IMR-90 (cell line): ENCODE results near the gene MGLL. TPM values are rescaled to one million over a fixed set of nuclear protein-coding genes. Genes with fewer than 3 reads are reported as not detected.

Source experiments
- ATAC-seq: fragments of 200-7000 bp; cut with Tn5 transposase; 2 replicates; pipeline ENCODE4 v1.9.1; 2020; ENCODE audit warnings: low read depth, mild to moderate bottlenecking, moderate library complexity
- BruUV-seq: library from RNA; stranded (reverse); fragments of 400-500 nt; replicated peaks from 2 replicates; lab custom pipeline; 2021; lab: Mats Ljungman, UMichigan
- CTCF ChIA-PET: fragments of 300-600 bp; formaldehyde crosslinking; extraction: SDS; loops from one replicate; lab custom pipeline; 2021; ENCODE audit warnings: antibody characterized with exemption; lab: Yijun Ruan, JAX
- POLR2A ChIA-PET: fragments of 300-600 bp; sonication (Branson Sonifier 250); formaldehyde crosslinking; loops from one replicate; lab custom pipeline; 2022; ENCODE audit warnings: antibody characterized with exemption; ENCODE audit not compliant: unreplicated experiment; lab: Charles Lee
- DNase-seq: peaks from one replicate; pipeline ENCODE4 v3.0.0; 2013
- H2AFZ ChIP-seq: replicated peaks from 2 replicates; pipeline ENCODE3; 2013; ENCODE audit warnings: low read length, mild to moderate bottlenecking; ENCODE audit not compliant: poor library complexity
- H2AK5ac ChIP-seq: 2 replicates; pipeline ENCODE4 v1.6.1; 2013; ENCODE audit warnings: low read depth, low read length, inconsistent platforms
- H2AK9ac ChIP-seq: replicated peaks from 2 replicates; pipeline ENCODE3; 2013; ENCODE audit warnings: mild to moderate bottlenecking, low read depth, low read length, moderate library complexity; ENCODE audit not compliant: poor library complexity
- H2BK120ac ChIP-seq: 2 replicates; pipeline ENCODE4 v1.6.1; 2013; ENCODE audit warnings: low read depth, low read length, inconsistent platforms
- H2BK15ac ChIP-seq: 3 replicates; pipeline ENCODE4 v1.6.1; 2013; ENCODE audit warnings: low read depth, low read length, inconsistent platforms
- H2BK20ac ChIP-seq: 2 replicates; pipeline ENCODE4 v1.6.1; 2013; ENCODE audit warnings: low read depth, mild to moderate bottlenecking, inconsistent platforms, low read length, moderate library complexity
- H2BK5ac ChIP-seq: 2 replicates; pipeline ENCODE4 v1.6.1; 2013; ENCODE audit warnings: mild to moderate bottlenecking, low read depth, low read length, inconsistent platforms; ENCODE audit not compliant: poor library complexity, severe bottlenecking
- H3K14ac ChIP-seq: replicated peaks from 2 replicates; pipeline ENCODE4 v1.6.1; 2013; ENCODE audit warnings: low read depth, low read length, inconsistent platforms
- H3K18ac ChIP-seq: 2 replicates; pipeline ENCODE4 v1.6.1; 2013; ENCODE audit warnings: low read depth, low read length, control low read depth
- H3K23ac ChIP-seq: 2 replicates; pipeline ENCODE4 v1.6.1; 2013; ENCODE audit warnings: low read depth, low read length, inconsistent platforms
- H3K27ac ChIP-seq: 2 replicates; pipeline ENCODE4 v1.5.1; 2013; ENCODE audit warnings: mild to moderate bottlenecking, control low read depth, low read length; ENCODE audit not compliant: insufficient read depth
- H3K27me3 ChIP-seq: 2 replicates; pipeline ENCODE4 v1.6.1; 2013; ENCODE audit warnings: low read length; ENCODE audit not compliant: control insufficient read depth, insufficient read depth
- H3K36me3 ChIP-seq: 2 replicates; pipeline ENCODE4 v1.6.1; 2013; ENCODE audit warnings: low read length, mixed read lengths; ENCODE audit not compliant: control insufficient read depth, insufficient read depth
- H3K4ac ChIP-seq: 2 replicates; pipeline ENCODE4 v1.6.1; 2013; ENCODE audit warnings: low read depth, low read length, inconsistent platforms
- H3K4me1 ChIP-seq: 2 replicates; pipeline ENCODE4 v1.6.1; 2013; ENCODE audit warnings: low read length, mixed read lengths; ENCODE audit not compliant: control insufficient read depth, insufficient read depth
- H3K4me2 ChIP-seq: 2 replicates; pipeline ENCODE4 v1.6.1; 2013; ENCODE audit warnings: low read depth, mild to moderate bottlenecking, control low read depth, low read length, moderate library complexity
- H3K4me3 ChIP-seq: 2 replicates; pipeline ENCODE4 v1.5.1; 2013; ENCODE audit warnings: low read depth, mild to moderate bottlenecking, control low read depth, low read length, moderate library complexity; ENCODE audit not compliant: insufficient read depth
- H3K56ac ChIP-seq: 2 replicates; pipeline ENCODE4 v1.6.1; 2013; ENCODE audit warnings: low read length, inconsistent platforms; ENCODE audit not compliant: insufficient read depth; ENCODE audit errors: extremely low read depth
- H3K79me1 ChIP-seq, 2 experiments: 2 replicates each; pipeline ENCODE4 v1.6.1; 2013; ENCODE audit warnings: low read length in 2 of 2, inconsistent platforms in 1 of 2, low read depth in 1 of 2
- H3K9ac ChIP-seq: 2 replicates; pipeline ENCODE4 v1.6.1; 2013; ENCODE audit warnings: low read depth, low read length, control low read depth
- H3K9me1 ChIP-seq: 2 replicates; pipeline ENCODE4 v1.6.1; 2013; ENCODE audit warnings: low read length, inconsistent platforms; ENCODE audit not compliant: insufficient read depth
- H3K9me3 ChIP-seq: 2 replicates; pipeline ENCODE4 v1.6.1; 2013; ENCODE audit warnings: low read length; ENCODE audit not compliant: control insufficient read depth, insufficient read depth
- H4K20me1 ChIP-seq: 2 replicates; pipeline ENCODE4 v1.6.1; 2013; ENCODE audit warnings: low read length, inconsistent platforms; ENCODE audit not compliant: insufficient read depth
- H4K5ac ChIP-seq: 2 replicates; pipeline ENCODE4 v1.6.1; 2013; ENCODE audit warnings: mild to moderate bottlenecking, low read depth, low read length, control low read depth
- H4K8ac ChIP-seq, 2 experiments: 2 replicates each; pipeline ENCODE4 v1.6.1; 2013; ENCODE audit warnings: low read depth in 2 of 2, low read length in 2 of 2, control low read depth in 1 of 2, inconsistent platforms in 1 of 2
- H4K91ac ChIP-seq: 2 replicates; pipeline ENCODE4 v1.6.1; 2013; ENCODE audit warnings: low read depth, low read length, inconsistent platforms; ENCODE audit not compliant: insufficient read depth
- BHLHE40 ChIP-seq: fragments of 150-350 bp; IDR thresholded peaks from 2 replicates; pipeline ENCODE4 v1.6.1; 2016; ENCODE audit warnings: mild to moderate bottlenecking, low read depth, low read length
- CEBPB ChIP-seq: IDR thresholded peaks from 2 replicates; pipeline ENCODE4 v1.6.1; 2012; ENCODE audit warnings: low read depth, low read length, improper control_type of control experiment
- FOS ChIP-seq: fragments of 150-350 bp; IDR thresholded peaks from 2 replicates; pipeline ENCODE4 v1.6.1; 2016; ENCODE audit warnings: low read depth, low read length
- MAFK ChIP-seq: IDR thresholded peaks from 2 replicates; pipeline ENCODE4 v1.6.1; 2012; ENCODE audit warnings: low read depth, low read length, improper control_type of control experiment
- MAZ ChIP-seq: IDR thresholded peaks from 2 replicates; pipeline ENCODE4 v1.6.1; 2012; ENCODE audit warnings: low read depth, mild to moderate bottlenecking, low read length, improper control_type of control experiment, moderate library complexity, borderline replicate concordance
- NFE2L2 ChIP-seq: fragments of 150-350 bp; IDR thresholded peaks from 2 replicates; pipeline ENCODE4 v1.6.1; 2016; ENCODE audit warnings: low read depth, mild to moderate bottlenecking, low read length
- RAD21 ChIP-seq: IDR thresholded peaks from 2 replicates; pipeline ENCODE4 v1.6.1; 2012; ENCODE audit warnings: low read length, improper control_type of control experiment
- SMC3 ChIP-seq: fragments of 150-350 bp; IDR thresholded peaks from 2 replicates; pipeline ENCODE4 v1.6.1; 2016; ENCODE audit warnings: low read depth, mild to moderate bottlenecking, antibody characterized with exemption, low read length, moderate library complexity
- WGBS, 2 experiments: methylation state at CpG; one replicate each; pipeline versions ENCODE4 v1.1.5 to v1.1.7; 2013; ENCODE audit warnings: missing lambda C conversion rate in 2 of 2; ENCODE audit not compliant: insufficient read length in 1 of 2; ENCODE audit errors: extremely low coverage in 2 of 2; 5-methylcytosine and 5-hydroxymethylcytosine counted together
- dilution Hi-C: fragments of 300-500 bp; cut with HindIII; formaldehyde crosslinking; loops from one replicate; pipeline ENCODE4 v1.14.3; 2018; ENCODE audit warnings: low sequenced_read_pairs; ENCODE audit not compliant: unreplicated experiment
- in situ Hi-C: fragments of 300-500 bp; cut with MboI; formaldehyde crosslinking; loops from 3 replicates; pipeline ENCODE4 v1.14.3; 2019; ENCODE audit warnings: low sequenced_read_pairs, inconsistent platforms, mixed read lengths
- intact Hi-C: fragments of 100-400 bp; cut with micrococcal nuclease; formaldehyde crosslinking; loops from 2 replicates; pipeline ENCODE4 v1.10.0; 2022
- polyA plus RNA-seq, 3 experiments: library from polyadenylated mRNA; depleted of rRNA; stranded (reverse); fragments of >200 nt; gene quantifications; 2 replicates each; pipeline ENCODE4 v1.2.3, GENCODE V29; 2012; ENCODE audit warnings: low replicate concordance in 1 of 3
- total RNA-seq: library from RNA; depleted of rRNA; stranded (reverse); fragments of >200 nt; gene quantifications from 2 replicates; pipeline ENCODE4 v1.2.3, GENCODE V29; 2012
- TF ChIP-seq, protein P1 (sequence below): conservative IDR thresholded peaks from 2 replicates; pipeline ENCODE4 v1.5.1; 2012; ENCODE audit warnings: mild to moderate bottlenecking, low read depth, low read length, improper control_type of control experiment

MGLL gene
- total and polyA plus RNA-seq, 2 of the 4 experiments (the other 2 are of a cell fraction): 23.7 to 60.6 TPM

GRCh38 chr3:127815001-127815400 lies 7.3 kb downstream of the MGLL start:
- Histone ChIP-seq H3K27ac (no peak overlapping the region), H2BK120ac (0 out of 2 replicates have a peak overlapping the region, but pooled peaks have one; percentile 19), H3K79me1 (peaks cover 62 to 90% of the 10 kb centered on the region in 2 experiments), H4K20me1 (no peaks in the 10 kb centered on the region), H4K5ac (no peak overlapping the region), H2AK9ac (peak overlapping the region; percentile 47), H3K18ac (no peak overlapping the region), H3K27me3 (no peaks in the 10 kb centered on the region), H3K4ac (no peak overlapping the region), H3K9me1 (peaks cover 19% of the 10 kb centered on the region), H3K14ac (peak overlapping the region; percentile 42; the same call in 1 of the 2 replicates), H3K4me2 (no peak overlapping the region; the same call in 1 of the 2 replicates), H4K91ac (no peak overlapping the region; the same call in 1 of the 2 replicates), H3K23ac (peak overlapping the region; percentile 68; the same call in 1 of the 2 replicates), H3K9me3 (no peaks in the 10 kb centered on the region), H2AFZ (peak overlapping the region; percentile 35), H2AK5ac (peak overlapping the region; percentile 56), H2BK15ac (no peak overlapping the region), H3K36me3 (peaks cover 50% of the 10 kb centered on the region), H3K56ac (no peak overlapping the region), H3K4me1 (peaks cover 19% of the 10 kb centered on the region), H3K4me3 (no peak overlapping the region), H2BK20ac (no peak overlapping the region), H4K8ac (peak overlapping the region in 1 of 2 experiments; percentile 17; a peak in 1 of 4 replicates), H3K9ac (no peak overlapping the region), H2BK5ac (no peak overlapping the region)
- BruUV-seq: no TSS peak
- DNase-seq (peak; percentile 63), ATAC-seq (no peak)
- CTCF ChIA-PET: no interaction called here
- WGBS, 2 experiments: no CpG with 5 or more reads among the region's 7 CpGs
- POLR2A ChIA-PET: no interaction called here
- in situ Hi-C loops: no loop called here
- TF ChIP-seq NFE2L2: no peak
- no peak for TF ChIP-seq SMC3
- TF ChIP-seq CEBPB: no peak
- TF ChIP-seq, protein P1, sequence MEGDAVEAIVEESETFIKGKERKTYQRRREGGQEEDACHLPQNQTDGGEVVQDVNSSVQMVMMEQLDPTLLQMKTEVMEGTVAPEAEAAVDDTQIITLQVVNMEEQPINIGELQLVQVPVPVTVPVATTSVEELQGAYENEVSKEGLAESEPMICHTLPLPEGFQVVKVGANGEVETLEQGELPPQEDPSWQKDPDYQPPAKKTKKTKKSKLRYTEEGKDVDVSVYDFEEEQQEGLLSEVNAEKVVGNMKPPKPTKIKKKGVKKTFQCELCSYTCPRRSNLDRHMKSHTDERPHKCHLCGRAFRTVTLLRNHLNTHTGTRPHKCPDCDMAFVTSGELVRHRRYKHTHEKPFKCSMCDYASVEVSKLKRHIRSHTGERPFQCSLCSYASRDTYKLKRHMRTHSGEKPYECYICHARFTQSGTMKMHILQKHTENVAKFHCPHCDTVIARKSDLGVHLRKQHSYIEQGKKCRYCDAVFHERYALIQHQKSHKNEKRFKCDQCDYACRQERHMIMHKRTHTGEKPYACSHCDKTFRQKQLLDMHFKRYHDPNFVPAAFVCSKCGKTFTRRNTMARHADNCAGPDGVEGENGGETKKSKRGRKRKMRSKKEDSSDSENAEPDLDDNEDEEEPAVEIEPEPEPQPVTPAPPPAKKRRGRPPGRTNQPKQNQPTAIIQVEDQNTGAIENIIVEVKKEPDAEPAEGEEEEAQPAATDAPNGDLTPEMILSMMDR: no peak
- TF ChIP-seq MAZ: no peak
- no peak for TF ChIP-seq BHLHE40
- TF ChIP-seq FOS: no peak
- no peak for TF ChIP-seq MAFK
- no peak for TF ChIP-seq RAD21
- dilution Hi-C loops: no loop called here
- intact Hi-C loops: no loop called here
